GM12872 (cell line): Measurements from ENCODE around the gene SYCP2L.

ENCODE experiments used
- CTCF ChIP-seq: IDR thresholded peaks from 3 replicates; pipeline ENCODE4 v1.5.1; 2011; ENCODE audit warnings: low read depth, mild to moderate bottlenecking, low read length, moderate library complexity; ENCODE audit not compliant: insufficient read depth

The SYCP2L gene

DNA sequence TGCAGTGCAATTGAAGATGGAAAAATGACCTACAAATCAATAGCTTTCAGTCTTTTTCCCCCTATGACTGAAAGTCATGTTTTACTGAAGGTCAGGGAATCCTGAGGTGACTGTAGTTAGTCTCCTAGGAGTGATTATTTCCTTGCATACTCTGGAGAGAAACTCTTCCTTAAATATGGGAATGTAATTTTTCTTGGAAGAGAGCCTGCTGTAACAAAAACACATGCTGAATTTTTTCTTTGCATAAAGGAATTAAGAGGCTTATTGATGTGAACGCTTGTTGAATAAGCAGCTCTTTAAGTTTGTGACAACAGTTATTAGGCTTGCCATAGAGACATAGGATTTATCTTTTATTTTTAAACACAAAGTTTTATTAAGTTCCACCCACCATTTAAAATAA, 92.8 kb downstream of the SYCP2L start:
- no peak for TF ChIP-seq CTCF

DNA sequence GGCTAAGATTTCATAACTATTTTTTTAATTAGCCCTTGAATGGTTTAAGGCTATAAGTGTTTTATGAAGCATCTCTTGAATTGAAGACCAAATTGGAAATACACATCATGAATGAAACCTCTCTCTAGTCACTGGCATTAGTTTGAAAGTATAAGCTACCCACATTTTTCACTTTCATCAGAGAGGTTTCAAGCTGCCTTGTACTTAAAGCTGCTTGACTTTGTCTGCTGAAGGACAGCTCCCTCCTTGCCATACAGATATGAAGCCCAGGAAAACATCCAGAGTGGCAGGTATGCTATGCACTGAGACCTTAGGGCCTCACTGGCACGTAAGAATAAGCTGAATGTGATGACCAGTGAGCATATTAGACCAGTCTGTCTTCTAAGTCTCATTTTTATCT, 94.6 kb downstream of the SYCP2L start:
- TF ChIP-seq CTCF = no peak

DNA sequence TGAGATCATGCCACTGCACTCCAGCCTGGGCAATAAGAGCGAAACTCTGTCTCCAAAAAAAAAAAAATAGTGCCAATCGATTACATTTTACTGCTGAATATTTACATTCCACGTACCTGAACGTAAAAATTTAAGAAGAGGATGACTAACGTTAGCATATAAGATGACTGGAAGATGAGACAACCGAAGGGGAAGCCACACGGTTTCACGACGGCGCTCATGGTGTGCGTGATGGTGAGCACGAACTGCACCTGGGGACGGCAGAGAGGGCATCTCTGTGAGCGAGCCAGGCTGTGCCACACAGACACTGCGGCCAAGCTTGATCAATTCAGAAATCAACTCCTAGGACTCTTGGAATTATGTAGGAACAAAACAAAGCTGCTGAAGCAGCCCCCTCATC, 102.7 kb downstream of the SYCP2L start:
- no peak for TF ChIP-seq CTCF

- TF ChIP-seq CTCF = no peak
Measured at GRCh38 chr6:10991115-10991514, 104.3 kb downstream of the SYCP2L start.

- no peak for TF ChIP-seq CTCF
Measured at GRCh38 chr6:10993896-10994295, 107.0 kb downstream of the SYCP2L start.

DNA sequence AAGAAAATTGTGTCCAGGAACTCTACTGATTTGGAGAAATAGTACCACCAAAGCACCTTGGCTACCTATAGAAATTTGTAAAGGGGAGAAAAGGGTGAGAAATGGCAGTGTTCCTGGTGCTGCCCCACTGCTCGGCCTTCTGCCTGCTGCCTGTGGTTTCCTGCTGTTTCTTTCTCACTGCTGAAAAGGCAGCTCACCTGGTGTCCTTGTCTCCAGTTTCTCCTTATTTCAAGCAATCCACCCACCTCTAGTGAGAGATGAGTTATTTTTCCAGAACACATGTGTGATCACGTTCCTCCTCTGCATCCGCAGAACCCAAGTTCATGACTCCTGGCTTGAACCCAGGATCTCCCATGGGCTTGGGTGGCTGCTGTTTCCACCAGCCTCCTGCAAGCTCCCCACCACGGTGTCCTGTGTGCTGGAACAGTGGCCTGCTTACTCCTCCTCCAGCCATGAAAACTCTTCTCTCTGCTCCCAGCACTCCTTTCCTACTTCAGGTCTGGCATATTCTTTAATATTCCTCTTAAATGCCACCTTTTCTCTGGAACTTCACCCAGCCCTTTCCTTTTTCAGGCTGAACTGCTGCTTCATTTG, 108.4 kb downstream of the SYCP2L start:
- no peak for TF ChIP-seq CTCF

- no peak for TF ChIP-seq CTCF
Measured at GRCh38 chr6:10999994-11000393, 113.1 kb downstream of the SYCP2L start.

GRCh38 chr6:11002176-11002575, 115.3 kb downstream of the SYCP2L start:
- TF ChIP-seq CTCF = no peak
